ENCODE results near the gene SH3BP5.
"Not testable (repeated sequence)": the region's sequence is repeated elsewhere in the genome, so short reads cannot be mapped to it uniquely, and the experiment has no call there.

SH3BP5 gene

GRCh38 chr3:15368561-15369135 is 36.3 kb upstream of the SH3BP5 start:
- ChIA-PET POLR2A (no interaction called here), CTCF (interaction anchor here (1.2 to 1.6 kb wide), 2 partner anchors 11 to 100 kb away, joined by 3 to 4 read pairs; no protein-coding TSS in a partner anchor)

GRCh38 chr3:15367059-15367458 is 34.7 kb upstream of the SH3BP5 start:
- CTCF ChIA-PET, result interaction anchor here (1.4 to 2.1 kb wide), 2 partner anchors 10 to 99 kb away, joined by 4 to 12 read pairs; no protein-coding TSS in a partner anchor
- Histone ChIP-seq H3K9me3 (ENCODE audit: control extremely low read depth in 1 of 5, control insufficient read depth in 4 of 5, insufficient read depth in 2 of 5, low read depth in 1 of 5, low read length in 4 of 5) (no peaks in the 10 kb centered on the region), H3K4me3 (ENCODE audit: control insufficient read depth in 1 of 7, extremely low read depth in 1 of 7, insufficient read depth in 4 of 7, low read depth in 2 of 7, low read length in 6 of 7) (no peak overlapping the region), H3K36me3 (ENCODE audit: control insufficient read depth in 4 of 4, insufficient read depth in 4 of 4, low read length in 3 of 4) (no peaks in the 10 kb centered on the region), H3K27ac (ENCODE audit: insufficient read depth in 1 of 2, low read depth in 1 of 2, low read length in 2 of 2, poor library complexity in 1 of 2, severe bottlenecking in 2 of 2) (no peak overlapping the region), H3K27me3 (replicated peaks in 2 of 5; ENCODE audit: control insufficient read depth in 4 of 5, insufficient read depth in 5 of 5, low read length in 4 of 5) (no peaks in the 10 kb centered on the region), H3K4me1 (ENCODE audit: control extremely low read depth in 1 of 4, control insufficient read depth in 4 of 4, insufficient read depth in 4 of 4, low read length in 3 of 4) (peaks cover 0 to 7% (median 2%) of the 10 kb centered on the region in 4 experiments)
- DNase-seq, result no peak
- POLR2A ChIA-PET, result interaction anchor here (0.5 kb wide), 1 partner anchor 27 kb away, joined by 3 read pairs; no protein-coding TSS in a partner anchor
- WGBS (ENCODE audit: insufficient coverage), result no CpG with 5 or more reads among the region's 1 CpG

More at GRCh38 chr3:15368561-15369135, 36.3 kb upstream of the SH3BP5 start:
- no peak overlapping the region for H3K4me3 ChIP-seq (ENCODE audit: control insufficient read depth in 1 of 7, extremely low read depth in 1 of 7, insufficient read depth in 4 of 7, low read depth in 2 of 7, low read length in 6 of 7)
- H3K4me1 ChIP-seq (ENCODE audit: control extremely low read depth in 1 of 4, control insufficient read depth in 4 of 4, insufficient read depth in 4 of 4, low read length in 3 of 4), result peaks cover 0 to 7% (median 1%) of the 10 kb centered on the region in 4 experiments
- no peaks in the 10 kb centered on the region for H3K9me3 ChIP-seq (ENCODE audit: control extremely low read depth in 1 of 5, control insufficient read depth in 4 of 5, insufficient read depth in 2 of 5, low read depth in 1 of 5, low read length in 4 of 5)
- no peak for DNase-seq
- no peak overlapping the region for H3K27ac ChIP-seq (ENCODE audit: insufficient read depth in 1 of 2, low read depth in 1 of 2, low read length in 2 of 2, poor library complexity in 1 of 2, severe bottlenecking in 2 of 2)
- H3K27me3 ChIP-seq (replicated peaks in 2 of 5; ENCODE audit: control insufficient read depth in 4 of 5, insufficient read depth in 5 of 5, low read length in 4 of 5), result no peaks in the 10 kb centered on the region
- no peaks in the 10 kb centered on the region for H3K36me3 ChIP-seq (ENCODE audit: control insufficient read depth in 4 of 4, insufficient read depth in 4 of 4, low read length in 3 of 4)
- WGBS (ENCODE audit: insufficient coverage), result 100% methylated on average over 4 of the region's 6 CpGs

DNA sequence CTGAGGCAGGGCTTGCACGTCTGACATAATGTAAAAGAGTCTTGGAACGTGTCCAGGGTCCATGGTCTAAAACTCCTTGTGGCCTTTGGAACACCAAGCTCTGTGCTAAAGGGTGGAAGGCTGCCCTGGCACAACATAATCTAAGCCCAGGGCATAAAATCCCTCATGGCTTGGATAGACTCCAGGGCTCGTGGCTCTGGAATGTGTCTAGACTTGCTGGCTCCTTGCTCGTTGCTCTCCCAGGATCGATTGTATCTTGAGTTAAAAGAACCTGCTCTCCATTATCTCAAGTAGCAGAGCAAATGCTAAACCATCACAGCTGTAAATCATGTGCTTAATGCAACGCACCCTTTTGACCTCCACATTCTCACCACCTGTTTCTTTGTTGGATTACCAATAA is 31.7 kb upstream of the SH3BP5 start:
- CTCF ChIA-PET, result interaction anchor here (0.9 to 1.3 kb wide), 2 partner anchors 9 to 31 kb away, joined by 3 read pairs; no protein-coding TSS in a partner anchor
- H3K27me3 ChIP-seq (replicated peaks in 2 of 5; ENCODE audit: control insufficient read depth in 4 of 5, insufficient read depth in 5 of 5, low read length in 4 of 5); H3K36me3 ChIP-seq (ENCODE audit: control insufficient read depth in 4 of 4, insufficient read depth in 4 of 4, low read length in 3 of 4); POLR2A ChIA-PET; DNase-seq; H3K27ac ChIP-seq (ENCODE audit: insufficient read depth in 1 of 2, low read depth in 1 of 2, low read length in 2 of 2, poor library complexity in 1 of 2, severe bottlenecking in 2 of 2); H3K4me3 ChIP-seq (ENCODE audit: control insufficient read depth in 1 of 7, extremely low read depth in 1 of 7, insufficient read depth in 4 of 7, low read depth in 2 of 7, low read length in 6 of 7); H3K9me3 ChIP-seq (ENCODE audit: control extremely low read depth in 1 of 5, control insufficient read depth in 4 of 5, insufficient read depth in 2 of 5, low read depth in 1 of 5, low read length in 4 of 5): not testable (repeated sequence)
- WGBS (ENCODE audit: insufficient coverage), result 86% methylated on average over 6 of the region's 6 CpGs
- peaks cover 10 to 21% (median 16%) of the 10 kb centered on the region in 4 experiments for H3K4me1 ChIP-seq (ENCODE audit: control extremely low read depth in 1 of 4, control insufficient read depth in 4 of 4, insufficient read depth in 4 of 4, low read length in 3 of 4)

- peaks cover 10 to 20% (median 14%) of the 10 kb centered on the region in 4 experiments for H3K4me1 ChIP-seq (ENCODE audit: control extremely low read depth in 1 of 4, control insufficient read depth in 4 of 4, insufficient read depth in 4 of 4, low read length in 3 of 4)
- WGBS (ENCODE audit: insufficient coverage), result 60% methylated on average over 8 of the region's 11 CpGs
- H3K27me3 ChIP-seq (replicated peaks in 2 of 5; ENCODE audit: control insufficient read depth in 4 of 5, insufficient read depth in 5 of 5, low read length in 4 of 5), result no peaks in the 10 kb centered on the region
- H3K9me3 ChIP-seq (ENCODE audit: control extremely low read depth in 1 of 5, control insufficient read depth in 4 of 5, insufficient read depth in 2 of 5, low read depth in 1 of 5, low read length in 4 of 5), result no peaks in the 10 kb centered on the region
- H3K4me3 ChIP-seq (ENCODE audit: control insufficient read depth in 1 of 7, extremely low read depth in 1 of 7, insufficient read depth in 4 of 7, low read depth in 2 of 7, low read length in 6 of 7), result no peak overlapping the region
- H3K27ac ChIP-seq (ENCODE audit: insufficient read depth in 1 of 2, low read depth in 1 of 2, low read length in 2 of 2, poor library complexity in 1 of 2, severe bottlenecking in 2 of 2), result no peak overlapping the region
- ChIA-PET CTCF (interaction anchor here (0.6 to 1.3 kb wide), 2 partner anchors 28 to 160 kb away, joined by 3 to 4 read pairs; no protein-coding TSS in a partner anchor), POLR2A (no interaction called here)
- no peaks in the 10 kb centered on the region for H3K36me3 ChIP-seq (ENCODE audit: control insufficient read depth in 4 of 4, insufficient read depth in 4 of 4, low read length in 3 of 4)
- peak in 2 of 3 donors; percentile 61 to 65 for DNase-seq
Measured at GRCh38 chr3:15361494-15362214, 29.3 kb upstream of the SH3BP5 start.

DNA sequence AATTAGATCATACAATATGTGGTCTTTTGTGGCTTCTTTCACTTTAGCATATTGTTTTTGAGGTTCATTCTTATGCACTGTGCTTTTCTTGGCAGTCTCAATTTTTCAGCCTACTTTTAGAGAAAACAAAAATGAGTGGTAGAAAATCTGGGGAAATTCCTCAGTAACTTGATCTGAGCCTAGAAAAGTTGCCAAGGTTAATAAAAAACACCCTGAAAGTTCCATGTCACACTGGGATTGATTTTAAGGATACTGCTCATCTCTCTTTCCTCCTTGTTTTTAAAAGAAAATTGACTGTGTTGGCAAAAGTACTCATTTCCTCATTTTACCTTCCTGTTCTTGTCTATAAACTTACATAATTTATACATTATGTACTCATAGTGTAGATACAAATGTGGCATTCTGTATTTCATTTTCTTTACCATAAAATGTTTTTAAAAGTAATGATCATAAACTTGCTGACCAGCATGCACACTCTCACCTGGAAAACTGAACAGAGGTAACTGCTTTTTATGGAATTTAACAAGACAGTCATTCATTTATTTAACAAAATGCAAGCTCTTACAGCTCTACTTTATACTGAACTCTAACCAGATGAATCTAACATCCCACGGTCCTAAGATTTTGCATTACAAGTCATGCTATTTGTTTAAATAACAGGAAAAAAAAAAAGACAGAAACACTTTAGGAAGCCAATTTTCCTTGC is 28.6 kb upstream of the SH3BP5 start:
- peak in 1 of 3 donors; percentile 22 for DNase-seq
- ChIA-PET CTCF (interaction anchor here (0.6 to 1.3 kb wide), 2 partner anchors 28 to 159 kb away, joined by 3 to 4 read pairs; no protein-coding TSS in a partner anchor), POLR2A (no interaction called here)
- Histone ChIP-seq H3K4me1 (ENCODE audit: control extremely low read depth in 1 of 4, control insufficient read depth in 4 of 4, insufficient read depth in 4 of 4, low read length in 3 of 4) (peaks cover 10 to 28% (median 19%) of the 10 kb centered on the region in 4 experiments), H3K9me3 (ENCODE audit: control extremely low read depth in 1 of 5, control insufficient read depth in 4 of 5, insufficient read depth in 2 of 5, low read depth in 1 of 5, low read length in 4 of 5) (no peaks in the 10 kb centered on the region), H3K4me3 (ENCODE audit: control insufficient read depth in 1 of 7, extremely low read depth in 1 of 7, insufficient read depth in 4 of 7, low read depth in 2 of 7, low read length in 6 of 7) (no peak overlapping the region), H3K27me3 (replicated peaks in 2 of 5; ENCODE audit: control insufficient read depth in 4 of 5, insufficient read depth in 5 of 5, low read length in 4 of 5) (no peaks in the 10 kb centered on the region), H3K27ac (ENCODE audit: insufficient read depth in 1 of 2, low read depth in 1 of 2, low read length in 2 of 2, poor library complexity in 1 of 2, severe bottlenecking in 2 of 2) (no peak overlapping the region), H3K36me3 (ENCODE audit: control insufficient read depth in 4 of 4, insufficient read depth in 4 of 4, low read length in 3 of 4) (no peaks in the 10 kb centered on the region)
- no CpG with 5 or more reads among the region's 1 CpG for WGBS (ENCODE audit: insufficient coverage)

DNA sequence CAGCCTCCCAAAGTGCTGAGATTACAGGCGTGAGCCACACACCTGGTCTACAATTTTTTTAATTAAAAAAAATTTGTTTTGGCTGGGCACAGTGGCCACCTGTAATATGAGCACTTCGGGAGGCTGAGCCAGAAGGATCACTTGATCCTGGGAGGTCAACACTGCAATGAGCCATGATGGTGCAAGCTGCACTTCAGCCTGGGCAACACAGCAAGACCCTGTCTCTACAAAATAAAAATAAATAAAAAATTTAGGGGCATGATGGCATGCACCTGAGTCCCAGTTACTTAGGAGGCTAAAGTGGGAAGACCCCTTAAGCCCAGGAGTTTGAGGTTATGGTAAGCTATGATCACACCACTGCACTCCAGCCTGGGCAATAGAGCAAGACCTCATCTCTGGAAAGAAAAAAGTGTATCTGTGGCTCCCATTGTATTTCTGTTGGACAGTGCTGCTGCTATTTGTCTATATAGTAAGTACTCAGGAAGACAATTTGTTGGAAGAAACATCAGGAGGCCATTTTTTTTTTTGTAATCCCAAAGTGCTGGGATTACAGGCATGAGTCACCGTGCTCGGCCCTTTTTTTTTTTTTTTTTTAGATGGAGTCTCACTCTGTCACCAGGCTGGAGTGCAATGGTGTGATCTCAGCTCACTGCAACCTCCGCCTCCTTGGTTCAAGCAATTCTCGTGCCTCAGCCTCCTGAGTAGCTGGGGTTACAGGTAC is 27.5 kb upstream of the SH3BP5 start:
- H3K4me3 ChIP-seq (ENCODE audit: control insufficient read depth in 1 of 7, extremely low read depth in 1 of 7, insufficient read depth in 4 of 7, low read depth in 2 of 7, low read length in 6 of 7), result no peak overlapping the region
- CTCF ChIA-PET, result no interaction called here
- WGBS (ENCODE audit: insufficient coverage), result 93% methylated on average over 3 of the region's 6 CpGs
- POLR2A ChIA-PET, result no interaction called here
- no peak for DNase-seq
- H3K27me3 ChIP-seq (replicated peaks in 2 of 5; ENCODE audit: control insufficient read depth in 4 of 5, insufficient read depth in 5 of 5, low read length in 4 of 5), result no peaks in the 10 kb centered on the region
- H3K9me3 ChIP-seq (ENCODE audit: control extremely low read depth in 1 of 5, control insufficient read depth in 4 of 5, insufficient read depth in 2 of 5, low read depth in 1 of 5, low read length in 4 of 5), result no peaks in the 10 kb centered on the region
- H3K27ac ChIP-seq (ENCODE audit: insufficient read depth in 1 of 2, low read depth in 1 of 2, low read length in 2 of 2, poor library complexity in 1 of 2, severe bottlenecking in 2 of 2), result no peak overlapping the region
- no peaks in the 10 kb centered on the region for H3K36me3 ChIP-seq (ENCODE audit: control insufficient read depth in 4 of 4, insufficient read depth in 4 of 4, low read length in 3 of 4)
- H3K4me1 ChIP-seq (ENCODE audit: control extremely low read depth in 1 of 4, control insufficient read depth in 4 of 4, insufficient read depth in 4 of 4, low read length in 3 of 4), result peaks cover 10 to 39% (median 21%) of the 10 kb centered on the region in 4 experiments

Data from common myeloid progenitor, CD34-positive (primary cell).